Renal cortical epithelial cell (primary cell): ENCODE results near the gene STAB2. TPM values are rescaled to one million over a fixed set of nuclear protein-coding genes. Genes with fewer than 3 reads are reported as not detected.
"Not testable (repeated sequence)": the region's sequence is repeated elsewhere in the genome, so short reads cannot be mapped to it uniquely, and the experiment has no call there.

Experiments
- DNase-seq: peaks from one replicate; pipeline ENCODE4 v3.0.0-alpha.2; 2011; ENCODE audit warnings: low read depth
- total RNA-seq: library from RNA; depleted of rRNA; stranded (reverse); fragments of >200 nt; gene quantifications from 2 replicates; pipeline ENCODE4 v1.2.3, GENCODE V29; 2014

Gene STAB2
- total RNA-seq, 1 donor from 2014 or later = not detected

- DNase-seq = no peak
Observed at GRCh38 chr12:103806803-103807202, 219.7 kb downstream of the STAB2 start.

GRCh38 chr12:103807561-103808238 is 220.6 kb downstream of the STAB2 start:
- no peak for DNase-seq

GRCh38 chr12:103808239-103808880 is 221.3 kb downstream of the STAB2 start:
- DNase-seq = no peak

GRCh38 chr12:103809154-103809553 is 222.1 kb downstream of the STAB2 start:
- no peak for DNase-seq

- DNase-seq = not testable (repeated sequence)
Observed at GRCh38 chr12:103809639-103810038, 222.6 kb downstream of the STAB2 start.

GRCh38 chr12:103810111-103810510 is 223.0 kb downstream of the STAB2 start:
- DNase-seq = no peak

- no peak for DNase-seq
Observed at GRCh38 chr12:103811791-103812190, 224.7 kb downstream of the STAB2 start.

- no peak for DNase-seq
Observed at GRCh38 chr12:103812789-103813188, 225.7 kb downstream of the STAB2 start.

GRCh38 chr12:103813426-103813825 is 226.4 kb downstream of the STAB2 start:
- DNase-seq = no peak

- DNase-seq = no peak
Observed at GRCh38 chr12:103813949-103814348, 226.9 kb downstream of the STAB2 start.

- DNase-seq = peak; percentile 33
Observed at GRCh38 chr12:103814436-103814835, 227.4 kb downstream of the STAB2 start.

Other genes with a start within 250 kb of the STAB2 start
- not detected in 2 replicates for gene C12orf42, start 91.3 kb upstream of the STAB2 start, total RNA-seq